Measurements from ENCODE around the gene DIS3. TPM values are rescaled to one million over a fixed set of nuclear protein-coding genes. Genes with fewer than 3 reads are reported as not detected.

Gene DIS3
- total and polyA plus RNA-seq, 10 of the 15 experiments (the other 5 are each of a cell fraction or from before 2014, with no cell fraction given): 10.8 to 65.3 (median 39.2) TPM

GRCh38 chr13:72740015-72740414 is 41.7 kb downstream of the DIS3 start (continued):
- TF ChIP-seq ZNF592 (IDR thresholded peaks at IDR 0.05) (no peak), KLF5 (IDR thresholded peaks at IDR 0.05; ENCODE audit: partially characterized antibody) (no peak), POLR2AphosphoS2 (IDR thresholded peaks at IDR 0.05; ENCODE audit: low read depth, low read length) (no peak), EGR1 (IDR thresholded peaks at IDR 0.05; ENCODE audit: borderline replicate concordance in 1 of 2, low read depth in 2 of 2, low read length in 2 of 2) (no peak), CBFB (IDR thresholded peaks at IDR 0.05; ENCODE audit: low read depth) (no peak), ZBTB11 (CRISPR knock-in tag; IDR thresholded peaks at IDR 0.05) (no peak), PML (IDR thresholded peaks at IDR 0.05; ENCODE audit: low read length) (no peak), STAT1 (conservative IDR thresholded peaks at IDR 0.05) (no peak), FOXM1 (IDR thresholded peaks at IDR 0.05; ENCODE audit: low read depth, low read length) (no peak), IRF5 (IDR thresholded peaks at IDR 0.05; ENCODE audit: borderline replicate concordance) (no peak)
